K562 (cell line): Measurements from ENCODE around the gene CHMP2A. TPM values are rescaled to one million over a fixed set of nuclear protein-coding genes. Genes with fewer than 3 reads are reported as not detected.

Experiments used
- BRD9 ChIP-seq: fragments of 450-650 bp; IDR thresholded peaks from 2 replicates; pipeline ENCODE4 v1.6.1; 2018; ENCODE audit warnings: low read depth; ENCODE audit not compliant: partially characterized antibody
- CBX3 ChIP-seq, 2 experiments: IDR thresholded peaks; 1 replicate in 1 of 2; 2 replicates in 1 of 2; pipeline ENCODE4 v1.6.1; 2012; ENCODE audit warnings: inconsistent platforms in 2 of 2, low read length in 2 of 2, borderline replicate concordance in 1 of 2, control low read depth in 1 of 2
- ESRRB ChIP-seq: fragments of 250-450 bp; sonication (Bioruptor Pico); IDR thresholded peaks from 2 replicates; pipeline ENCODE4 v1.5.0; 2020; ENCODE audit warnings: mild to moderate bottlenecking, moderate library complexity, borderline replicate concordance
- ETV5 ChIP-seq: sonication (generic); formaldehyde crosslinking; IDR thresholded peaks from 2 replicates; pipeline ENCODE4 v1.4.0; 2020; ENCODE audit warnings: low read depth, mild to moderate bottlenecking, missing genetic modification reagents
- FOXK2 ChIP-seq, 2 experiments: fragments of 450-650 bp; IDR thresholded peaks in 1 of 2; conservative IDR thresholded peaks in 1 of 2; 2 replicates each; pipeline ENCODE4 v1.6.1; 2016; ENCODE audit warnings: low read depth in 2 of 2, mild to moderate bottlenecking in 1 of 2
- FOXP1 ChIP-seq: sonication (generic); formaldehyde crosslinking; IDR thresholded peaks from 2 replicates; pipeline ENCODE4 v1.8.0; 2022; ENCODE audit warnings: mild to moderate bottlenecking, missing genetic modification reagents
- HDGF ChIP-seq: fragments of 450-650 bp; IDR thresholded peaks from 2 replicates; pipeline ENCODE4 v1.6.1; 2016
- MCM7 ChIP-seq, 2 experiments: fragments of 450-650 bp; IDR thresholded peaks; 2 replicates each; pipeline ENCODE4 v1.6.1; 2016 to 2018
- MTA3 ChIP-seq: fragments of 450-650 bp; formaldehyde crosslinking; IDR thresholded peaks from 2 replicates; pipeline ENCODE4 v1.6.1; 2017; ENCODE audit warnings: mild to moderate bottlenecking, borderline replicate concordance
- PCBP2 ChIP-seq: fragments of 200-400 bp; formaldehyde crosslinking; IDR thresholded peaks from 2 replicates; pipeline ENCODE4 v1.6.1; 2018; ENCODE audit warnings: low read length, low read depth, mild to moderate bottlenecking, moderate library complexity; ENCODE audit not compliant: poor library complexity, severe bottlenecking
- PML ChIP-seq: IDR thresholded peaks from 2 replicates; pipeline ENCODE4 v1.6.1; 2012; ENCODE audit warnings: low read length, inconsistent platforms
- RAD21 ChIP-seq, 2 experiments: fragments of 250-450 bp in 1 of 2; fragments of 450-650 bp in 1 of 2; sonication (Bioruptor Pico) in 1 of 2; formaldehyde crosslinking in 1 of 2; IDR thresholded peaks in 1 of 2; conservative IDR thresholded peaks in 1 of 2; 2 replicates each; pipeline versions ENCODE4 v1.4.0 to v1.8.0; 2020 to 2022; ENCODE audit warnings: mild to moderate bottlenecking in 2 of 2, moderate library complexity in 1 of 2
- RUNX1 ChIP-seq: sonication (generic); IDR thresholded peaks from 2 replicates; pipeline ENCODE4 v1.6.1; 2016; ENCODE audit warnings: antibody characterized with exemption, low read depth
- SMARCA4 ChIP-seq: fragments of 450-650 bp; IDR thresholded peaks from 2 replicates; pipeline ENCODE4 v1.6.1; 2016
- STAT5A ChIP-seq: IDR thresholded peaks from 2 replicates; pipeline ENCODE4 v1.6.1; 2012; ENCODE audit warnings: low read length, inconsistent platforms, borderline replicate concordance
- TAL1 ChIP-seq: fragments of 450-650 bp; IDR thresholded peaks from 2 replicates; pipeline ENCODE4 v1.6.1; 2016; ENCODE audit warnings: mild to moderate bottlenecking
- TRIM24 ChIP-seq, 2 experiments: fragments of 450-650 bp; IDR thresholded peaks; 2 replicates each; pipeline ENCODE4 v1.6.1; 2016
- ZFPM2 ChIP-seq: fragments of 250-450 bp; sonication (Bioruptor Pico); IDR thresholded peaks from 2 replicates; pipeline ENCODE4 v1.5.1; 2022; ENCODE audit warnings: mild to moderate bottlenecking
- ZFX ChIP-seq: sonication (generic); formaldehyde crosslinking; IDR thresholded peaks from 2 replicates; pipeline ENCODE4 v1.8.0; 2022; ENCODE audit warnings: mild to moderate bottlenecking, missing genetic modification reagents, moderate library complexity
- ZKSCAN3 ChIP-seq: fragments of 250-450 bp; sonication (Bioruptor Pico); IDR thresholded peaks from 2 replicates; pipeline ENCODE4 v1.4.0; 2020
- ZNF3 ChIP-seq: fragments of 250-450 bp; sonication (Bioruptor Pico); IDR thresholded peaks from 2 replicates; pipeline ENCODE4 v1.5.0; 2021; ENCODE audit warnings: mild to moderate bottlenecking, moderate library complexity
- ZNF717 ChIP-seq: fragments of 250-450 bp; sonication (Bioruptor Pico); IDR thresholded peaks from 2 replicates; pipeline ENCODE4 v1.5.0; 2021
- polyA plus RNA-seq, 8 experiments: library from polyadenylated mRNA; depleted of rRNA in 4 of 8; stranded (reverse) in 5 of 8; unstranded in 3 of 8; fragments of >200 nt; fragmentation: Nextera tagmentation in 2 of 8; fragmentation: Illumina TruSeq in 1 of 8; extraction: Ambion mirVana in 2 of 8; extraction: Trizol in 1 of 8; gene quantifications; 2 replicates each; pipeline versions ENCODE4 v1.2.1 to v1.2.3, GENCODE V29; 2011 to 2014; ENCODE audit warnings: inconsistent platforms in 1 of 8, missing spikeins in 1 of 8
- total RNA-seq, 7 experiments: library from RNA; depleted of rRNA in 6 of 7; stranded (reverse); fragments of >200 nt in 6 of 7; fragmentation: Illumina TruSeq in 2 of 7; extraction: Trizol in 2 of 7; gene quantifications; 2 replicates each; pipeline versions ENCODE4 v1.2.1 to v1.2.3, GENCODE V29; 2011 to 2021; ENCODE audit warnings: low replicate concordance in 1 of 7
- TF ChIP-seq, protein P1 (sequence below): fragments of 450-650 bp; conservative IDR thresholded peaks from 2 replicates; pipeline ENCODE4 v1.6.1; 2016; ENCODE audit warnings: missing genetic modification characterization, low read depth, mild to moderate bottlenecking, control low read depth, missing compliant biosample characterization
- TF ChIP-seq, protein P2 (sequence below): fragments of 450-650 bp; IDR thresholded peaks from one replicate; pipeline ENCODE4 v1.6.1; 2018; ENCODE audit warnings: mild to moderate bottlenecking, moderate library complexity; ENCODE audit not compliant: partially characterized antibody
- TF ChIP-seq, protein P3 (sequence below): sonication (generic); formaldehyde crosslinking; IDR thresholded peaks from 2 replicates; pipeline ENCODE4 v1.5.0; 2020; ENCODE audit warnings: missing genetic modification reagents

CHMP2A gene
- total and polyA plus RNA-seq, 9 of the 15 experiments (the other 6 are each of a cell fraction or from before 2014, with no cell fraction given), result 57.6 to 159 (median 87.2) TPM

DNA sequence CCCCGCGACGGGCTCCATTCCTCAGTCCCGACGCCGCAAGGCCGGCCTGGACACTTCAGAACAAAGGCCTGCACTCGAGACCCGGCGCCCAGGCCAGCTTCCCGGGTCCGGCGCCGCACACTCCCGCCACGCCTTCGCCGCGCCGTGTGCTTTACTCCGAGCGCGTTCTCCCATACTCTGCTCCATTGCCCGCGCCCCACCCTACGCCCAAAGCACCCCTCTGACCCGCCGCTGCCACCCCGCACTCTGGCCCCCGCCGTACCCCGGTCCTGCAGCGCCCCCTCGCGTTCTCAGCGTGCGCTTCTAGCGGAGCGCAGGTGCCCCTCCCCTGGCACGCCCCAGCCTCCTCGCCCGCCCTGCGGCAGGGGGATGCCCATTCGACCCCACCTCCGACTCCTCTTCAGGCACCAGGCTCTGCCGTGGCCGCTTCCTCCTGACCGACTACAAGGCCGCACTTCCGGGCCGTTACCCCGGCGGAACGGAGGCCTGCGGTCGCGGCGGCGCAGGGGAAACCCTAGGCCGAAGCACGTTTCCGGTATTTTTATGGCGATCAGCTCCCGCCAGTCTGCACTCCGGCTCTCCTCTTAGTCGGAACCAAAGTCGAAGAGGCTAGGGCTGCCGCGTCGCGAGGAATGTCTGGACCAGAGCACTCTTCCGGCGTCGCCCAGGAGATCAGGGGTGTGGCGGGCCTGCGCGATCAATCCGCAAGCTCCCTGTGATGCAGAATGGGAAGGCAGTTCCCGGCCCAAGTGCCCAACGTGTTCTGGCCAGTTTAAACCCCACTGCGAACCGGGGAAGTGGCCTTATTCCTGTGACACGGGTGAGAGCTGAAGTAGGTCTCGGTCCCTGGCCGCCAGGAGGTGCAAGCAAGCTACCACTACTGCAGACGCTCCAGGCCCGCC is 35.3 kb downstream of the CHMP2A start, which contains the start of gene ZBTB45 (continued):
- TF ChIP-seq MTA3, result peak; percentile 95
- TF ChIP-seq ZKSCAN3 (CRISPR knock-in tag), result no peak
- TF ChIP-seq ZFPM2, result no peak
- TF ChIP-seq FOXP1 (CRISPR knock-in tag), result peak; percentile 87; the same call in 1 of the 2 replicates
- TF ChIP-seq BRD9, result peak; percentile 63
- TF ChIP-seq RUNX1, result no peak; the same call in 1 of the 2 replicates
- TF ChIP-seq HDGF, result no peak
- TF ChIP-seq, protein P1, sequence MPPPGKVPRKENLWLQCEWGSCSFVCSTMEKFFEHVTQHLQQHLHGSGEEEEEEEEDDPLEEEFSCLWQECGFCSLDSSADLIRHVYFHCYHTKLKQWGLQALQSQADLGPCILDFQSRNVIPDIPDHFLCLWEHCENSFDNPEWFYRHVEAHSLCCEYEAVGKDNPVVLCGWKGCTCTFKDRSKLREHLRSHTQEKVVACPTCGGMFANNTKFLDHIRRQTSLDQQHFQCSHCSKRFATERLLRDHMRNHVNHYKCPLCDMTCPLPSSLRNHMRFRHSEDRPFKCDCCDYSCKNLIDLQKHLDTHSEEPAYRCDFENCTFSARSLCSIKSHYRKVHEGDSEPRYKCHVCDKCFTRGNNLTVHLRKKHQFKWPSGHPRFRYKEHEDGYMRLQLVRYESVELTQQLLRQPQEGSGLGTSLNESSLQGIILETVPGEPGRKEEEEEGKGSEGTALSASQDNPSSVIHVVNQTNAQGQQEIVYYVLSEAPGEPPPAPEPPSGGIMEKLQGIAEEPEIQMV (tag), result no peak
- peak; percentile 42; the same call in 1 of the 2 replicates for TF ChIP-seq STAT5A
- TF ChIP-seq CBX3 (IDR thresholded peaks at IDR 0.05; ENCODE audit: borderline replicate concordance in 1 of 2, low read length in 2 of 2), result peak in 1 of 2 experiments; percentile 72; a peak in 2 of 3 replicates
- no peak for TF ChIP-seq PCBP2
- TF ChIP-seq, protein P2, sequence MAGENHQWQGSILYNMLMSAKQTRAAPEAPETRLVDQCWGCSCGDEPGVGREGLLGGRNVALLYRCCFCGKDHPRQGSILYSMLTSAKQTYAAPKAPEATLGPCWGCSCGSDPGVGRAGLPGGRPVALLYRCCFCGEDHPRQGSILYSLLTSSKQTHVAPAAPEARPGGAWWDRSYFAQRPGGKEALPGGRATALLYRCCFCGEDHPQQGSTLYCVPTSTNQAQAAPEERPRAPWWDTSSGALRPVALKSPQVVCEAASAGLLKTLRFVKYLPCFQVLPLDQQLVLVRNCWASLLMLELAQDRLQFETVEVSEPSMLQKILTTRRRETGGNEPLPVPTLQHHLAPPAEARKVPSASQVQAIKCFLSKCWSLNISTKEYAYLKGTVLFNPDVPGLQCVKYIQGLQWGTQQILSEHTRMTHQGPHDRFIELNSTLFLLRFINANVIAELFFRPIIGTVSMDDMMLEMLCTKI, result no peak
- TF ChIP-seq FOXK2 (conservative IDR thresholded peaks at IDR 0.05 in 1 of 2, IDR thresholded peaks at IDR 0.05 in 1 of 2; ENCODE audit: low read depth in 2 of 2), result peak; percentile 84
- TF ChIP-seq ZNF3, result 0 out of 2 replicates have a peak, but pooled peaks have one; percentile 42
- TF ChIP-seq PML, result no peak; the same call in 1 of the 2 replicates
- no peak for TF ChIP-seq ZNF717
- TF ChIP-seq TAL1, result no peak
- peak; percentile 98 for TF ChIP-seq ETV5 (CRISPR knock-in tag)
- peak; percentile 36 to 100; a peak in 3 of 4 replicates for TF ChIP-seq TRIM24 (IDR thresholded peaks at IDR 0.05)
- peak; percentile 100 for TF ChIP-seq ZFX (CRISPR knock-in tag)
- no peak for TF ChIP-seq ESRRB (CRISPR knock-in tag)
- TF ChIP-seq MCM7 (IDR thresholded peaks at IDR 0.05), result no peak
- 0 out of 2 replicates have a peak, but pooled peaks have one; percentile 7 for TF ChIP-seq SMARCA4
- TF ChIP-seq, protein P3, sequence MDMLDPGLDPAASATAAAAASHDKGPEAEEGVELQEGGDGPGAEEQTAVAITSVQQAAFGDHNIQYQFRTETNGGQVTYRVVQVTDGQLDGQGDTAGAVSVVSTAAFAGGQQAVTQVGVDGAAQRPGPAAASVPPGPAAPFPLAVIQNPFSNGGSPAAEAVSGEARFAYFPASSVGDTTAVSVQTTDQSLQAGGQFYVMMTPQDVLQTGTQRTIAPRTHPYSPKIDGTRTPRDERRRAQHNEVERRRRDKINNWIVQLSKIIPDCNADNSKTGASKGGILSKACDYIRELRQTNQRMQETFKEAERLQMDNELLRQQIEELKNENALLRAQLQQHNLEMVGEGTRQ, result peak; percentile 18
- TF ChIP-seq RAD21 (CRISPR knock-in tag; conservative IDR thresholded peaks at IDR 0.05 in 1 of 2, IDR thresholded peaks at IDR 0.05 in 1 of 2), result peak; percentile 83 to 85
